Skeletal muscle satellite cell (primary cell): ENCODE results near the gene ROBO2.

ENCODE experiments used
- H3K27me3 ChIP-seq: 2 replicates; pipeline ENCODE4 v1.7.0; 2013; ENCODE audit warnings: low read length; ENCODE audit not compliant: control insufficient read depth, insufficient read depth
- H3K36me3 ChIP-seq: 2 replicates; pipeline ENCODE4 v1.7.0; 2013; ENCODE audit warnings: mild to moderate bottlenecking, control low read depth, low read length; ENCODE audit not compliant: insufficient read depth
- H3K4me1 ChIP-seq: 2 replicates; pipeline ENCODE4 v1.7.0; 2013; ENCODE audit warnings: low read length; ENCODE audit not compliant: control insufficient read depth, insufficient read depth
- H3K4me2 ChIP-seq: 2 replicates; pipeline ENCODE4 v1.7.0; 2013; ENCODE audit warnings: mild to moderate bottlenecking, low read length
- H3K4me3 ChIP-seq: 2 replicates; pipeline ENCODE4 v1.7.0; 2013; ENCODE audit warnings: low read length
- H3K9ac ChIP-seq: 2 replicates; pipeline ENCODE4 v1.7.0; 2013; ENCODE audit warnings: mild to moderate bottlenecking, low read depth, low read length, moderate library complexity
- H3K9me3 ChIP-seq: replicated peaks from 2 replicates; pipeline ENCODE4 v1.7.0; 2013; ENCODE audit warnings: mild to moderate bottlenecking, control low read depth, low read length

The ROBO2 gene

GRCh38 chr3:77053795-77054194 is 13.9 kb downstream of the ROBO2 start:
- Histone ChIP-seq H3K4me3 (no peak overlapping the region), H3K27me3 (no peaks in the 10 kb centered on the region), H3K9ac (no peak overlapping the region), H3K36me3 (no peaks in the 10 kb centered on the region), H3K9me3 (no peaks in the 10 kb centered on the region), H3K4me2 (no peak overlapping the region), H3K4me1 (no peaks in the 10 kb centered on the region)

GRCh38 chr3:77055841-77056341 is 16.0 kb downstream of the ROBO2 start:
- no peaks in the 10 kb centered on the region for H3K27me3 ChIP-seq
- H3K9me3 ChIP-seq, result no peaks in the 10 kb centered on the region
- H3K4me1 ChIP-seq, result no peaks in the 10 kb centered on the region
- H3K4me2 ChIP-seq, result no peak overlapping the region
- no peak overlapping the region for H3K4me3 ChIP-seq
- no peaks in the 10 kb centered on the region for H3K36me3 ChIP-seq
- H3K9ac ChIP-seq, result no peak overlapping the region

GRCh38 chr3:77059354-77059753 is 19.5 kb downstream of the ROBO2 start:
- Histone ChIP-seq H3K4me2 (no peak overlapping the region), H3K4me3 (no peak overlapping the region), H3K9me3 (no peaks in the 10 kb centered on the region), H3K9ac (no peak overlapping the region), H3K4me1 (no peaks in the 10 kb centered on the region), H3K36me3 (no peaks in the 10 kb centered on the region), H3K27me3 (no peaks in the 10 kb centered on the region)

- no peaks in the 10 kb centered on the region for H3K27me3 ChIP-seq
- no peak overlapping the region for H3K4me2 ChIP-seq
- no peaks in the 10 kb centered on the region for H3K9me3 ChIP-seq
- H3K36me3 ChIP-seq, result no peaks in the 10 kb centered on the region
- no peak overlapping the region for H3K9ac ChIP-seq
- H3K4me3 ChIP-seq, result no peak overlapping the region
- H3K4me1 ChIP-seq, result no peaks in the 10 kb centered on the region
These were observed 23.5 kb downstream of the ROBO2 start for GRCh38 chr3:77063423-77063822.

GRCh38 chr3:77065750-77066149 is 25.9 kb downstream of the ROBO2 start:
- H3K9ac ChIP-seq, result no peak overlapping the region
- H3K4me1 ChIP-seq, result no peaks in the 10 kb centered on the region
- no peak overlapping the region for H3K4me3 ChIP-seq
- H3K9me3 ChIP-seq, result no peaks in the 10 kb centered on the region
- H3K4me2 ChIP-seq, result no peak overlapping the region
- H3K27me3 ChIP-seq, result no peaks in the 10 kb centered on the region
- H3K36me3 ChIP-seq, result no peaks in the 10 kb centered on the region

GRCh38 chr3:77066829-77067228 is 26.9 kb downstream of the ROBO2 start:
- no peaks in the 10 kb centered on the region for H3K36me3 ChIP-seq

GRCh38 chr3:77068808-77069207 is 28.9 kb downstream of the ROBO2 start:
- Histone ChIP-seq H3K4me2 (no peak overlapping the region), H3K27me3 (no peaks in the 10 kb centered on the region), H3K9me3 (no peaks in the 10 kb centered on the region), H3K36me3 (no peaks in the 10 kb centered on the region), H3K4me1 (no peaks in the 10 kb centered on the region), H3K9ac (no peak overlapping the region), H3K4me3 (no peak overlapping the region)

More at GRCh38 chr3:77066829-77067228, 26.9 kb downstream of the ROBO2 start:
- Histone ChIP-seq H3K4me2 (no peak overlapping the region), H3K9me3 (no peaks in the 10 kb centered on the region), H3K4me3 (no peak overlapping the region), H3K27me3 (no peaks in the 10 kb centered on the region), H3K4me1 (no peaks in the 10 kb centered on the region), H3K9ac (no peak overlapping the region)

- H3K4me2 ChIP-seq, result no peak overlapping the region
- H3K4me3 ChIP-seq, result no peak overlapping the region
- no peaks in the 10 kb centered on the region for H3K9me3 ChIP-seq
- no peaks in the 10 kb centered on the region for H3K4me1 ChIP-seq
- H3K27me3 ChIP-seq, result no peaks in the 10 kb centered on the region
- no peak overlapping the region for H3K9ac ChIP-seq
- no peaks in the 10 kb centered on the region for H3K36me3 ChIP-seq
These were observed 31.5 kb downstream of the ROBO2 start for GRCh38 chr3:77071364-77071763.

- Histone ChIP-seq H3K4me1 (no peaks in the 10 kb centered on the region), H3K4me3 (no peak overlapping the region), H3K9me3 (no peaks in the 10 kb centered on the region), H3K36me3 (no peaks in the 10 kb centered on the region), H3K27me3 (no peaks in the 10 kb centered on the region), H3K4me2 (no peak overlapping the region), H3K9ac (no peak overlapping the region)
These were observed 31.9 kb downstream of the ROBO2 start for GRCh38 chr3:77071809-77072208.

GRCh38 chr3:77072232-77072631 is 32.3 kb downstream of the ROBO2 start:
- Histone ChIP-seq H3K4me2 (no peak overlapping the region), H3K9me3 (no peaks in the 10 kb centered on the region), H3K9ac (no peak overlapping the region), H3K4me1 (no peaks in the 10 kb centered on the region), H3K27me3 (no peaks in the 10 kb centered on the region), H3K4me3 (no peak overlapping the region), H3K36me3 (no peaks in the 10 kb centered on the region)

- no peak overlapping the region for H3K9ac ChIP-seq
- no peak overlapping the region for H3K4me3 ChIP-seq
- H3K4me1 ChIP-seq, result no peaks in the 10 kb centered on the region
- no peaks in the 10 kb centered on the region for H3K9me3 ChIP-seq
- H3K27me3 ChIP-seq, result no peaks in the 10 kb centered on the region
- H3K4me2 ChIP-seq, result no peak overlapping the region
- no peaks in the 10 kb centered on the region for H3K36me3 ChIP-seq
These were observed 38.4 kb downstream of the ROBO2 start for GRCh38 chr3:77078279-77078678.

- Histone ChIP-seq H3K9me3 (no peaks in the 10 kb centered on the region), H3K4me3 (no peak overlapping the region), H3K4me1 (no peaks in the 10 kb centered on the region), H3K9ac (no peak overlapping the region), H3K27me3 (no peaks in the 10 kb centered on the region), H3K36me3 (no peaks in the 10 kb centered on the region), H3K4me2 (no peak overlapping the region)
These were observed 40.2 kb downstream of the ROBO2 start for GRCh38 chr3:77079988-77080610.
